Central memory CD4-positive, alpha-beta T cell (primary cell): Measurements from ENCODE around the gene UQCC2.

Source experiments
- DNase-seq: peaks from one replicate; pipeline ENCODE4 v3.0.0; 2022

UQCC2 gene

DNA sequence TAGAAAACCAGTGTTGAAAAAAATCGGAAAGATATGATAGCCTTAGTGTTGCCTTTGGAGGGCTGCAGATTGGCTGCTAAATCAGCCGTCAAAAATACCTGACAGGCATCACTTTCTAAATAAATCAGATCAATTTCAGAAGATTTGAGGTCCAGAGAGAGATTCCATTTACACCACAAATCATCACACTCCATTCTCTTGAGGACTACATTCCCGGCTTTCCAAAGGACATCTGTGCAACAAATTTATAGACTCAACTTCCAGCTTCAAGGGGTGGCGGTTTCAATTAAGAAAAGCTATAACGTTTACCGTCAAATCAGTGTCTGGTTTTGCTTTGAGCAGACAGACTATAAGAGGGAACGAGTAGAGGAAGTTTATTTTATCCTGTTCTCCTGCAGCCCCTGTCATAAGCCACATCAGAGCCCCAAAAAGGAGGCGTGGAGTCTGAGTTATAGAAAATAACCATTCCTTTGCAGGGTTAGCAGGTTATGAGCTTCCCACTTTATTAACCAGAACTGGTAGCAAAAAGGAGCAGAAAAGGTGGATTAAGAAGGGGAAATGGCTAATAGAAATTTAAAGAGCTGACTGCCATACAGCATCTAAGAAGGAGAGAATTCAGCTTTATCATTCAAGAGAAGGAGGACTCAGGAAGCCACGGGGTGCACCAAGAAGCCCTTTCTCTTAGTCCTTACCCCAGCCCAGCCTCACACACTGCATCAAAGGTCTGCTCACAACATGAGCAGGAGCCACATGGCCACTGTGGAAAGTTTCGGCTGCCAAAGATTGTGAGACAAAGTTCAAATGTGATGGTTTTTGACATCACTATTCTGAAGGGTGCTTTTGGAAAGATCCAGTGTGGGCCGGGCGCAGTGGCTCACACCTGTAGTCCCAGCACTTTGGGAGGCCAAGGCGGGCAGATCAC lies 12.9 kb upstream of the UQCC2 start:
- DNase-seq, result no peak

DNA sequence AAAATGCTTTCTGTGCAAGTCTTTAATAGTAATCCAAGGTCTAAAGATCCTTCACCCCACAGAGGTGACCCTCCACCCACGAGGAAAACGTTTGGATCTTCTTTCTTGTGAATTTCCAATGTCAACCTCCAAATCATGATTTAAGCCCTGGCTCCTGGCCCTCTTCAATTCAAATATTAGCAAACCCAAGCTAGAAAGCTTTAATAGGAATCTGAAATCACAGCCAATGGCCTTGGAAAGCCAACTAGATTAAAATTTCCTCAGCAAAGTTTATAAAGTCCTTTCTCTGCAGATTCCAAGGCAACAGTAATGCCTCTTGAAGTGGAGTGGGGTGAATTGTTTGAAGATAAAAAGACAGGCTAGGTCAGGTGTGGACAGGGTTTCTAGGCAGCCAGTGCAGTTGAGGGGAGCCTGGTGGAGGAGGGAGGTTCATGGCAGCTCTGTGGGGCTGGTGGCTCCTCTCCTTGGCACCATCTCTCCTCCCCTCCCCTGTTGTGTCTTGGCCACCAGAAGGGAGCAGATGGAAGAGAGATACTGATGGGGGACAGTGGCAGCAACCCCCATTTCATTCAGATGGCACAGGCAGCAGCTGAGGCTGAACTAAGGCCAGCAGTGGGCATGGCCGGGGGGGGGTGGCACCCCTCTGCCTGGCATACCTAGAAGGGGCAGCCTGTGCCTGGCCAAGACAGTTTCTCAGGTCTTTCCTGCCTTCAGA lies 12.0 kb upstream of the UQCC2 start:
- DNase-seq, result no peak

DNA sequence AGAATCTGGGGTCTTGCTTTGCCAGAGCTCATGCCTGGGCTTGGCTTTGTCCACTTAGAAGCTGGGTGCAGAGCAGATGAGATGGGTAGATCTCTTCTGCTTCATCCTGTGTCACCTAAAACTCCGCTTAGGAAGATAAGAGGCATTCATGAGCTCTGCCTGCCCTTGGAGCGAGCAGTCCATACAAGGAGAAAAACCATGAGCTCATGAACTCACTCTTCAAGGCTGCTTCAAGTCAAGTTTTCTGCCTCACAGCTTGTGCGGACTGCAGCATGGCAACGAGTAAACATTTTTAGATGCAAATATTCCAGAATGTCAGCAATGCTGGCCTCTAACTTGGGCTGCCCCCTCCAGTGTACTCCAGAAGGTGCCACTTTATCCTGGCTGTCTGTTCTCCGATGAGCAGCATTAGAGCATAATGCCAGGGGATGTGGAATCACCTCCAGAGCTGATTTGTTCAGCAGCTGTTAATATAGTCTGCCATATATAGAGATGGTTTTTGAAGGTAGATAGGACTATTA lies 10.7 kb upstream of the UQCC2 start:
- no peak for DNase-seq

DNA sequence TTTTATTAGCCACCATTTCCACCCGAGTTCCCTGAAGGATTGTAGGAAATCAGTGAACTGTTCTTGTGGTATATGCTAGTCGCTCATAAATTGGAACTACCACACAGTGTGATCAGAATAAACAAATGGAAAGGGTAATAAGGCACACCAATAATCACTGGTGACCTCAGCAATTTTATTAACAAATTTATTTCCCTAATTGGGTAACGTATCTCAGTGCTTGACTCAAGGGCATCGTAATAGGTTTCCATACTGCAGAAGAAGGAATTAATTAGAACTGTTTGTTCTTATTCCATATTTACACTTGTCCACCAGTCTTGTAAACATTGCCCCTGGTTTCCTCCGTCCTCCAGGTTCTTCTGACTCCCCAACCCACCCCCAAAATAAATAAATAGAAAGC lies 10.0 kb upstream of the UQCC2 start:
- DNase-seq, result no peak

DNA sequence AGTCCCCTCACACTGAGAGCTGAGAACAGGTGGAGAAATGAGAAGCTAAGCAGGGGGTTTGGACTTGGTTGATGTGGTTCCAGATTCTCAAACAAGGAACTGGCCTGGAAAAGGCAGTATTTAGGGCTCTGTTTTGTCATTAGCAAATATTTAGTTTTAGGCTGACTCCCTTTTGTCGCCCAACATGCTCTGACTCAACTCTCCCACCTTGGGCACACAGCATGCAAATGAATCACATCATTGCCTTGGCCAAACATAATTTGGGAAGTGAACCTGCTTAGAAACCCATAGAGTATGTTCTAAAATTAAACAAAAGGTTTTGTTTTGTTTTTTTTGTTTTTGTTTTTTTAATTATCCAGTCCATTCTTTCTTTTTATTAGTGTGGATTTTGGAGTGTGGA lies 9.5 kb upstream of the UQCC2 start:
- DNase-seq, result no peak

DNA sequence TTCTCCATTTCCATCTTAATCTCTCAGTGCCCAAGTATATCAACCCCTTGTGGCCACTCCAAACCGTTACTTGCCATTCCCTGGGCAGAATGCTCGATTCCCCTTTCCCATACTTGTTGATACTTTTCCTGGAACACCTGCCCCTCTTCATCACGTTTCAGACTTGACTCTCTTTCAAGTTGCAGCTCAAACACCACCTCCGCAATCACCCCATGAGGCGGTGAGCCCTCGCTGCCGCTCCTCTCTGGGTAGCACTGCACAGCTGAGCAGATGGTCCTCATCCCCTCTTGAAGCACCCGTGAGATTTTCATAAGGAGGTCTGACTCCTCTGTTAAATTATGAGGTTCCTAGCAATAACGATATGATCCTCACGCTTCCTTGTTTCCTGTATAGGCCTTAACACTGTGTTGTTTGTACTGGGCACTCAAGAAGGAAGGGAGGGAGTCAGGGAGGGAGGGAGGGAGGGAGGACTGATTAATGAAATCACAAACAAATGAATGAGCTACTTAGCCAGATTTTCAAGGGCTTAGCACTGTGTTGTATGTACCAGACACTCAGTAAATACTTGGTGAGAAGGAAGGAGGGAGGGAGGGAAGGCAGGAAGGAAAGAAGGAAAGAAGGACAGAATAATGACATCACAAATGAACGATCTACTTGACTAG lies 8.0 kb upstream of the UQCC2 start:
- no peak for DNase-seq

DNA sequence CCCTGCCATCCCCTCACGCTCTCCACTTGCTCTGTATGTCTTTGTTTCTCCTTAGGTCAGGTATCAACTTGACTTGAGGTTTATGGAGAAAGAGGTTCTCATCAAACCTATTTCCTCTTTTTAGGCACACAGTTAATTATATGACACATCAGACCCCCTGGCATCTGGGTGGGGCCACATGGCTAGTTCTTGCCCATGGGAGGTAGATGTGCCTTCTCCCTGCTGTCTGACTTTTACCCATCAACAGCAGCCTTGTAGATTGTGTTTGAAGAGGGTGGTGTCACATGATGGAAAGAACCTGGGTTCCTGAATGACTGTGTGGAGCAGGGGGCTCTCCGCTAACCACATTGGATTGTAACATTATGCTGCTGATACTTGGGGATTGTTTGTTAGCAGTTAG lies 7.2 kb upstream of the UQCC2 start:
- no peak for DNase-seq

DNA sequence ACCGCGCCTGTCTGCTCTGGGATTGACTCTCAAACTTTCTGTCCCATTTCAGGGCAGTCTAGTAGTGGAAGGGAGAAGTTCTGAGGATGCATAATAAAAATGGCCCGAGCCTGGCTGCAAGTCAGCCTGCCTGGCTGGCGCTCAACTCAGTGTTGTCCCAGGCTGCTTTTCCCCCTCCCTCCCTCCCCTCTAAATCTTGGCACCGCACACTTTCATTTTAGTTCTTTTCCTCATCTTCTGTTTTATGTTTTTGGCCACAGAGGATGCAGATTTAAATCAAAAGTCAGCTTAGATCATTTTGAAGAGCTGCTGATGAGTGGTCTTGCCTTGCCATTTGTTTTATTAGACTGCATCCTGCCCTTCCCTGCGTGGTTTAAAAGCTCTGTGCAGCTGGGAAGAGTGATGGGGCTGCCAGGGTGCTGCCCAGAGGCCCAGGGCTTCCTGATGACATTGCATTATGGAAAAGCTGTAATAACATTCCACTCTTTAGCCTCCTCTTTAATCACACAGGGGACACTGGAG lies 6.5 kb upstream of the UQCC2 start:
- DNase-seq, result no peak

DNA sequence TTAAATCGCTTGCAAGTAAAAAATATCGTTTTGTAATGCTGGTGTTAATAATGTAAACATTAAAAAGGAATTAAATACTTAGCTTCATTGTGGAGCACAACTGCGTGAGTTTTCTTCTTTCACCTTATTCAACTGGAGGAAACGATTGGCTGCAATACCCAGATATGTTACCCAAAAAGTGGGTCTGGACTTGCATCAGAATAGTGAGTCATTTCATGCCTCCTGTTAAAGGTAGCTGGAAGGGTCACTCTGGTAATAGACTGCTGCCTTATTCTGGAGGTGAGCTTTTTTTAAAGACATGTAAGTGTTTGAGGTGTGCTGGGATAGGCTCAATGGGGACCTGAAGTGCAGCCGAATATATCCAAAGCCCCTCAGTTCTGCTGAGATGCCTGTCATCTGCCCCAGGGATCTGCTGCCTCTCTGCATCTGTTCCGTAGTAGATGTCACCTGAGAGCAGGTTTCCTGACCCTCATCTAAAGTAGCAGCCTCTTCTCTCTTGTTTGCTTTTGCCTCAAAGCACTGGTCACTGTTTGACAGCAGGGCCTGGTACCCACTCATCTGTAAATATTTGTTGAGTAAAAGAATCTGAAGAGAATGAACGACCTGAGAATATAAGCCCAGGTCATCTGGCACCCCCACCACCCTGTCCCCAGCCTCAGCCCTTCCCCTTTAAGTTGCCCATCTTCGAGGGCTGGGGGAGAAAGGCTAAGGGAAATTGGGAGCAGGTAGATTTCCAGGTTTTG lies 5.6 kb upstream of the UQCC2 start:
- no peak for DNase-seq

DNA sequence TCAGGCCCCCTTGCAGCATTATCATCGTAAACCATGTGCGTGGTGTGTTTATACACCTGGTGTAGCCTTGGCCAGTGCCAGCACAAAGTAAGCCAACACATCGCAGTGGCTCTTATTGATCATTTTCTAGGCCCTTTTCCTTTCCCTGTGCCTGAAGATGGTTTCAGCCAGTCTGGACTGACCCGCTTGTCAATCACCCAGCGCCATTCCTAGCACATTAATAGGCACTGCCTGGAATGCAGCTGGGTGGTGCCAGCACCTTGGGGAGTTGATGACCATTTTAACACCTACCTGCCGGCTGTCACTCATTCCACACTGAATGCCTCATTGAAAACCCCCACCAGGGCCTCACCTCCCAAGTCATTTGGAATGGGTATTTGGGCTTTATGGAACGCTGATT lies 4.9 kb upstream of the UQCC2 start:
- no peak for DNase-seq

DNA sequence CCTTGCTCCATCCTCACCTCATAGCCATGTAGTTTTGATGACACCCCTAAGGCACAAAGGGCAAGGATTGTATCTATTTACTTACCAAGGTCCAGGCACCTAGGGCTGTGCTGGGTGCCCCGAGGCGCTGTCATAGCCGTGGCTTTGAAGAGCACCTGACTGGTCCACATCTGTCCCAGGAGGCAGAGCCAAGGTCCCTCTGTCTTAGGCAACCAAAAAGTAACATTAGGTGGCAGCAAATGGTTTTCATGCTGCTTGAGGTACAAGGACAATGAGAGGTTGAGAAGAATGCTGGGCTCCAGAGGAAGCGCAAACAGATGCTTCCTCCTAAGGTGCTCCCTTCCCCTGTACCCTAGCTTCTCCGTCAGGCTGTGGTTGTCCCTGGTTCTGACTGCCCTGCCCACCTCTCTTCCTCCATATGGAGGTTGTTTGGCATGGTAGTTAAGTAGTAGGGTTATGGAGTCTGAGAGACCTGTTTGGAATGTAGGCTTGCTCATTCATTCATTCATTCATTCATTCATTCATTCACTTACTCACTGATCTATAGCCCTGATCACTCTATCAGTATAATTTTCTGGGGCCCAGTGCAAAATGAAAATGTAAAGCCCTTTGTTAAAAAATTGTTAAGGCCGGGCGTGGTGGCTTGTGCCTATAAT lies 3.0 kb upstream of the UQCC2 start:
- DNase-seq, result no peak

DNA sequence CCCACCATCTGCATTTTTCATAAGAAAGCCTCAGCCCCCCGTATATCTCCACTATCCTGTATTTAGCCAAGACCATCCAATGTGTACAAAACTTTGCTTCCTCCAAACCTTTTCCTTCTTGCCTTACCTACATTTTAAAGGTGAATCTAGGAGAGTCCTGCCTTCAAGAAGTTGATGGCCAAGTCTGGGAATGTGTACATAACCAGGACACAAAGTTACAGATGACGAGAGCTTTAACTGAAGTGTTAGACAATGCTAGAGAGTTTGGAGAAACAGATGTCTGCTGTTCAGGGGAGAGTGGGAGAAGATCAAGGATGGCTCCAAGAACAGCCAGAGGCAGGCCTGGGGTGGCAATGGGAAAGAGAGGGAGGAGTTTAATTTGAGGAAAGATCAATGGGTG lies 2.3 kb upstream of the UQCC2 start:
- DNase-seq, result no peak

DNA sequence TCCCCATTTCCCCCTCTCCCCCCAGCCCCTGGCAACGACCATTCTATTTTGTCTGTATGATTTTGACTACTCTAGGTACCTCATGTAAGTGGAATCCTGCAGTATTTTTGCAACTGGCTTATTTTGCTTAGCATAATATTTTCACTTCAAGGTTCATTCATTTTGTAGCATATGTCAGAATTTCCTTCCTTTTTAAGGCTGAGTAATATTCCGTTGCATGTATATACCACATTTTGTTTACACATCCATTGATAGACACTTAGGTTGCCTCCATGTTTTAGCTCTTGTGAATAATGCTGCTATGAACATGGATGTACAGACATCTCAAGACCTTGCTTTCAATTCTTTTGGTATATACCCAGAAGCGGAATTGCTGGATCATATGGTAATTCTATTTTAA lies 1.4 kb upstream of the UQCC2 start:
- no peak for DNase-seq

DNA sequence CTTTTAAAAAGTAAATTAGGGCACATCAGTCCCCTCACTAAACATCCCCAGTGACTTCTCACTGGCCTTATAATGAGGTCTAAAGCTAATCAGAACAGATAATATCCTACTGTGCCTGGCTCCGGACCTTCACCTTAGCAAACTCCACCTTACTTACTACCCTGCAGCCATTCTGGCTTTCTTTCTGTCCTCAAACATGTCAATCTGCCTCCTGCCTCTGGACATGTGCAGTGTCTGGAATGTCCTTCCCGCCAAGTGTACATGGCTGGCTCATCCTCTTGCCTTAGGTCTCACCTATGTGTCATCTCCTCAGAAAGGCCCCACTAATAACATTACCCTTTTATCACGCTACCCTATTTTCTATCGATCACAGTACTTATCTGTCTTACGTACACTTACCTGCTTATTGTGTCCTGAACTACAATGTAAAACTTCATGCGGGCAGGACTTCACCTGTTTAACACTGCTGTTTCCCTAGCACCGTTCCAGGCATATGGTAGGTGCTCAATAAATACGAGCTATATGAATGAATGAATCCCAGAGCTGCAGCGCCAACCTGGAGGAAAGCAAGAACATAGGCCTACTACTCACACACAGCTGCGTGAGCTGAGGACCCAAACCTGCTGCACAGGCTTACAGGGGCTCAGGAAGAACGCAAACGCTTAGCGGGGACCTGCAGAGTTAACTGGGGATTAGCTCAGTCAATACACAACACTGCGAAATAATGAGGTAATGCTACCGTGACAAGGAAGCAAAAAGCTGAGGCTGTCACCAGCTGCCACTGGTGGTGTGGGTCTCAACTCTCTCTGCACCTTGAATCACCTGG lies 991 bp downstream of the UQCC2 start:
- DNase-seq, result no peak

DNA sequence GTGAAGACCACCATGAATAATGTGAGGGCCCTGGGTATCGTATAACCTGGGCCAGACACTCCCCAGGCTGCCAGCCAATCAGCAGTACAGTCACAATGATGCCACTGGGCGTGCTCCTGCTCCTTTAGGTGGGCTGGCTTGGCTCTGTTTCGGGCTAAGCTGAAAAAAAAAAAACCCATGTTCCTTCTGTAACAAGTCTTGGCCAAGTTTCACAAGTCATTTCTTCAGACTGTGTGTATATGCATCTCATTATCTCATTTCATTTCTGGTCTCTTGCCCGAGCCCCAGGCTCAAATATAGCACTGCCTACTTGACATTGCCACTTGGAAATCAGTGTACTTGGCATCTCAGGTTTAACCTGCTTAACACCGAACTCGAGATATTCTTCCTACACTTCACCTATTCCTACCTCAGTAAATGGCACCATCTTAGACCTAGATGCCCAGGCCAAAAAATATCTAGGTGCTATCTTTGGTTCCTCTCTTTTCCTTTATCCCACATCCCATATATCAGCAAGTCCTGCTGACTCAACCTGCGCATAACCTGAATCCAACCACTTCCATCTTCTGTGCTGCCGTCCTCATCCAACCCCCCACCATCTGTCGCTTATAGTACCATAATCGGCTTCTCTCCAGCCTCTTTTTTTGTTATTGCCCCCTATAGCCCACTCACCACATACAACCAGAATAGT lies 1.8 kb downstream of the UQCC2 start:
- DNase-seq, result no peak

DNA sequence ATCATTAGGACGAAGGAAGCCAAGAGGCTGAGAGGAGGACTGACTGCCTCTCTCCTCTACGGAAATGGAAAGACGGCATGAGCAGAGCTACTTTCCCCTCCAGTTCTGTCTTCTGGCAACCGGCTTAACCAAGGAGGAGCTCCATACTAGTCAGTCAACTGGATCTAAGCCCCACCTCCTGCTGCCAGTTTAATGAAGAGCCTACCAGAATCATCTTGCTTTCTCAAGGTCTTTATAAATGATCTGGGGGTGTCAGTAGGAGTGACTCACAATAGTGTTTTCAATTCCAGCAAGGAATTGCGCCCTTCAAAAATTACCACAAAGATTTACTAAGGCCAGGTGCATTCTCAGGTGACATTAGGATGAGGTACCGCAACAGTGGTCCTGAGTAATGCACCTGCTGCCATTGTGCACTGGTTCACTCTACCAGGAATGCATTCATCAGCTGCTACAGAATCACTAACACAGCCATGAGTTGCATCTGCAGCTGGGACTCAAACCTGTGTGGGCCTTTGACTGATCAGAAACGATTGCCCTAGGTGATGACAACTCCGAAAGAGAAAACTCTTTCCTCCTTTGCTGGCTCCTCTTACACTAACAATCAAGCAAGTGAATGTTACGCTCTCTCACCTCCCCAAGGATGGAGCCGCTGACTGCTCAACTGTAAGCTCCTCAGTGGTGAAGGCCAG lies 2.8 kb downstream of the UQCC2 start:
- no peak for DNase-seq

DNA sequence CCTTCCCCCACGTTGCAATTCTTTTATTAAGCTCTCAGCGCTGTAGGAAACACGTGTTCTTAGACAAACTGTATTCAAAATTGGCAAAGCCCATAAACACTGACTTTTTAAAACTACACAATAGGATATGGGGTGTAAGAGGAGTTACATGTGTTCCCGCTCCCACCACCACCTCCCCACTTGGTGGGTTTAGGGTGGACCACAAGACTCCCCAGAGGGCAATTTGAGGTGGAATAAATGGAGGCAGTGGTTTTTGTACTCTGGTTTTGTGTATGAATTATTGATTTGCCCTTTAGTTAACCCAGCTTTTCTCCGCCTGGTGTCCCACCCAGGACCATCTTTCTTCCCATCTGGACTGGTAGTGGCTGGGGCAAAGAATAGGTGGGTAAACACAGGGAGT lies 3.7 kb downstream of the UQCC2 start:
- no peak for DNase-seq

DNA sequence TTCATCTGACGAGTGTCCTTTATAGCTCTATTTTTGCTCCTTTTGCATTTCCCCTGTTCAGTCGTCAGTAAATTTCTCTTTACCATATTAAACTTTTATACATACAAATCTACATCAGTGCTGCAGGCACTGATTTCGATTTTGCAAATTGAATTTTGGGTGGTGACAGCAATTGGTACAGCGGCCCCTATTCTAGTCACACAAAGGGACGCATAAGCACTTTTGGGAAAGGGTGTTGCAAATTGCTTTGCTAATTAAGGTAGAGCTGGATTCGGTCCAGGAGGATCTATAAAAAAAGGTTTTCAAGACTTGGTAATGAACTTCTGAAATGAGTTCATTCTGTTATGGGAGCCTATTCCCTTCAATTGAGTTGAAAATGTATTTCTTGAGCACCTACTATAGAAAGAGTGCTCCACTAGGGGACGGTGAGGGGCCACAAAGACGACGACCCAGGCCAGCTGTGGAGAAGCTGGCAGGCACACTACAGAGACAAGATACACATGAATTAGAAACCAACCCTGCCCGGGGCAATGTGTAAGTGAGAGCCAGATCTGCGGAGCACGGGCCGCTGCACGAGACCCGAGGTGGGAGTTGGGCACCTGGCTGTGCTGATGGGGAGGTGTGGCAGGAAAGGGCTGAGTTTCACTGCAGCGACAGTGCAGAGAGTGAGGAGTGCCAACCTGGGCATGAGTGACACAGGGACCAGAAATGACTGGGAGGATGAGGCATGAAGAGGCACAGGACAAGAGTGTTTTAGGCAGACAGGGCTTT lies 5.4 kb downstream of the UQCC2 start:
- no peak for DNase-seq
